Measurements from ENCODE around the gene DYNC1LI2. TPM values are rescaled to one million over a fixed set of nuclear protein-coding genes. Genes with fewer than 3 reads are reported as not detected.
A peak's percentile ranks its signal among the peaks of the same experiment; 100 is the strongest.

Gene DYNC1LI2
- total RNA-seq, 1 donor from 2014 or later, result 147 TPM

- H3K27ac Mint-ChIP-seq (ENCODE audit: unreplicated experiment), result peak overlapping the region; percentile 89
- peaks cover 30% of the 10 kb centered on the region for H3K4me1 Mint-ChIP-seq (ENCODE audit: low read depth)
These were observed 44.9 kb downstream of the DYNC1LI2 start for GRCh38 chr16:66706506-66706880.

GRCh38 chr16:66705790-66706505 is 45.5 kb downstream of the DYNC1LI2 start:
- Mint-ChIP-seq H3K27ac (ENCODE audit: unreplicated experiment) (peak overlapping the region; percentile 89), H3K27me3 (ENCODE audit: low read depth) (no peaks in the 10 kb centered on the region), H3K4me3 (ENCODE audit: unreplicated experiment) (no peak overlapping the region), H3K4me1 (ENCODE audit: low read depth) (peaks cover 30% of the 10 kb centered on the region), H3K9me3 (ENCODE audit: low read depth) (no peaks in the 10 kb centered on the region), H3K36me3 (ENCODE audit: low read depth) (no peaks in the 10 kb centered on the region)
- no peak for DNase-seq (ENCODE audit: low spot score)
- TF ChIP-seq CTCF (IDR thresholded peaks at IDR 0.05), result no peak

More at GRCh38 chr16:66706506-66706880, 44.9 kb downstream of the DYNC1LI2 start:
- DNase-seq (ENCODE audit: low spot score), result no peak
- H3K27me3 Mint-ChIP-seq (ENCODE audit: low read depth), result no peaks in the 10 kb centered on the region
- no peaks in the 10 kb centered on the region for H3K36me3 Mint-ChIP-seq (ENCODE audit: low read depth)
- TF ChIP-seq CTCF (IDR thresholded peaks at IDR 0.05), result no peak
- H3K4me3 Mint-ChIP-seq (ENCODE audit: unreplicated experiment), result no peak overlapping the region
- H3K9me3 Mint-ChIP-seq (ENCODE audit: low read depth), result no peaks in the 10 kb centered on the region

- no peaks in the 10 kb centered on the region for H3K36me3 Mint-ChIP-seq (ENCODE audit: low read depth)
- no peak overlapping the region for H3K4me3 Mint-ChIP-seq (ENCODE audit: unreplicated experiment)
- DNase-seq (ENCODE audit: low spot score), result no peak
- H3K27ac Mint-ChIP-seq (ENCODE audit: unreplicated experiment), result peak overlapping the region; percentile 73
- peaks cover 30% of the 10 kb centered on the region for H3K4me1 Mint-ChIP-seq (ENCODE audit: low read depth)
- H3K9me3 Mint-ChIP-seq (ENCODE audit: low read depth), result no peaks in the 10 kb centered on the region
- no peaks in the 10 kb centered on the region for H3K27me3 Mint-ChIP-seq (ENCODE audit: low read depth)
- no peak for TF ChIP-seq CTCF (IDR thresholded peaks at IDR 0.05)
These were observed 47.8 kb downstream of the DYNC1LI2 start for GRCh38 chr16:66703406-66704215.

GRCh38 chr16:66701516-66701915 is 49.9 kb downstream of the DYNC1LI2 start:
- TF ChIP-seq CTCF (IDR thresholded peaks at IDR 0.05), result no peak
- no peaks in the 10 kb centered on the region for H3K36me3 Mint-ChIP-seq (ENCODE audit: low read depth)
- H3K4me3 Mint-ChIP-seq (ENCODE audit: unreplicated experiment), result no peak overlapping the region
- peaks cover 22% of the 10 kb centered on the region for H3K4me1 Mint-ChIP-seq (ENCODE audit: low read depth)
- no peaks in the 10 kb centered on the region for H3K27me3 Mint-ChIP-seq (ENCODE audit: low read depth)
- no peaks in the 10 kb centered on the region for H3K9me3 Mint-ChIP-seq (ENCODE audit: low read depth)
- no peak for DNase-seq (ENCODE audit: low spot score)
- H3K27ac Mint-ChIP-seq (ENCODE audit: unreplicated experiment), result no peak overlapping the region

GRCh38 chr16:66701026-66701425 is 50.4 kb downstream of the DYNC1LI2 start:
- Mint-ChIP-seq H3K4me1 (ENCODE audit: low read depth) (peaks cover 17% of the 10 kb centered on the region), H3K36me3 (ENCODE audit: low read depth) (no peaks in the 10 kb centered on the region), H3K4me3 (ENCODE audit: unreplicated experiment) (no peak overlapping the region), H3K27ac (ENCODE audit: unreplicated experiment) (no peak overlapping the region), H3K27me3 (ENCODE audit: low read depth) (no peaks in the 10 kb centered on the region), H3K9me3 (ENCODE audit: low read depth) (no peaks in the 10 kb centered on the region)
- DNase-seq (ENCODE audit: low spot score), result no peak
- no peak for TF ChIP-seq CTCF (IDR thresholded peaks at IDR 0.05)
